Measurements from ENCODE around the gene NR4A2.

DNA sequence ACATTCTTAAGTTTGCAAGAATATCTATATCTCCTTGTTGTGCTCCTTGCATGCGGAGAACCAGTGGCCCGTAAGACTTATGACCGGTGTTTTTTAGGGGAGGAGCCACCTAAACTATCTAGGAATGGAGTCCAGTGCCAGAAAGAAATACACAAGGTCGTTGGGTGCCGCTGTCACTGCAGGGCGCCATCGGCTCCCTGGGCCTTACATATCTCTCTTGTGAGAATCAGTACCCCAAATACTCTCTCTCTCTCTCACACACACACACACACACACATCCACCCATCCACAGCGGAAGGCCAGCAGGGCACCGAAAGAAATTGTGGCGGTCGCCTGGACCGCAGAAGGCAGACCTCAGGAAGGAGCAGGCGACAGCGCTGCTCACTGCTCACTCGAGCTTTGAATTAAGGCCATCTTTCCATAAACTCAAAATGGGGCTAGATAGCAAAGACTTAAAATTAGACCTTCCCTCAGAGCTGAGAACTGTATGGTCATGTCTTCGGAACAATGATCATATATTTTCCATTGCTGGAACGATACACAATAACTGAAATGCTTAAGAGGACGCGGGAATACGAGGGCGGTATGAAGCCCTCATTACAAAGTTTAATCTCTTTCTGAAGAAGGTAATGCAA lies 10.4 kb downstream of the NR4A2 start:
- TF ChIP-seq, protein P1, sequence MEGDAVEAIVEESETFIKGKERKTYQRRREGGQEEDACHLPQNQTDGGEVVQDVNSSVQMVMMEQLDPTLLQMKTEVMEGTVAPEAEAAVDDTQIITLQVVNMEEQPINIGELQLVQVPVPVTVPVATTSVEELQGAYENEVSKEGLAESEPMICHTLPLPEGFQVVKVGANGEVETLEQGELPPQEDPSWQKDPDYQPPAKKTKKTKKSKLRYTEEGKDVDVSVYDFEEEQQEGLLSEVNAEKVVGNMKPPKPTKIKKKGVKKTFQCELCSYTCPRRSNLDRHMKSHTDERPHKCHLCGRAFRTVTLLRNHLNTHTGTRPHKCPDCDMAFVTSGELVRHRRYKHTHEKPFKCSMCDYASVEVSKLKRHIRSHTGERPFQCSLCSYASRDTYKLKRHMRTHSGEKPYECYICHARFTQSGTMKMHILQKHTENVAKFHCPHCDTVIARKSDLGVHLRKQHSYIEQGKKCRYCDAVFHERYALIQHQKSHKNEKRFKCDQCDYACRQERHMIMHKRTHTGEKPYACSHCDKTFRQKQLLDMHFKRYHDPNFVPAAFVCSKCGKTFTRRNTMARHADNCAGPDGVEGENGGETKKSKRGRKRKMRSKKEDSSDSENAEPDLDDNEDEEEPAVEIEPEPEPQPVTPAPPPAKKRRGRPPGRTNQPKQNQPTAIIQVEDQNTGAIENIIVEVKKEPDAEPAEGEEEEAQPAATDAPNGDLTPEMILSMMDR (IDR thresholded peaks at IDR 0.05 in 2 of 3, conservative IDR thresholded peaks at IDR 0.05 in 1 of 3; ENCODE audit: borderline replicate concordance in 1 of 3, insufficient read depth in 1 of 3, low read depth in 2 of 3, low read length in 2 of 3) = no peak
- no peak for TF ChIP-seq REST (IDR thresholded peaks at IDR 0.05; ENCODE audit: low read depth)
- TF ChIP-seq, protein P2, sequence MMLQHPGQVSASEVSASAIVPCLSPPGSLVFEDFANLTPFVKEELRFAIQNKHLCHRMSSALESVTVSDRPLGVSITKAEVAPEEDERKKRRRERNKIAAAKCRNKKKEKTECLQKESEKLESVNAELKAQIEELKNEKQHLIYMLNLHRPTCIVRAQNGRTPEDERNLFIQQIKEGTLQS (IDR thresholded peaks at IDR 0.05) = no peak
- TF ChIP-seq CEBPB (IDR thresholded peaks at IDR 0.05; ENCODE audit: low read depth) = no peak
- TF ChIP-seq SP1 (IDR thresholded peaks at IDR 0.05; ENCODE audit: low read depth) = no peak
- TF ChIP-seq EZH2phosphoT487 (IDR thresholded peaks at IDR 0.05; ENCODE audit: borderline replicate concordance) = no peak
- no peak for TF ChIP-seq SIN3A (IDR thresholded peaks at IDR 0.05; ENCODE audit: low read depth)
- TF ChIP-seq, protein P3, sequence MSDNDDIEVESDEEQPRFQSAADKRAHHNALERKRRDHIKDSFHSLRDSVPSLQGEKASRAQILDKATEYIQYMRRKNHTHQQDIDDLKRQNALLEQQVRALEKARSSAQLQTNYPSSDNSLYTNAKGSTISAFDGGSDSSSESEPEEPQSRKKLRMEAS (IDR thresholded peaks at IDR 0.05) = no peak
- no peak for TF ChIP-seq POLR2A (IDR thresholded peaks at IDR 0.05; ENCODE audit: borderline replicate concordance, extremely low read depth, insufficient read depth, insufficient read length)
- TF ChIP-seq POLR2AphosphoS5 (IDR thresholded peaks at IDR 0.05; ENCODE audit: low read depth, low read length) = no peak
- no peak for TF ChIP-seq CBX3 (IDR thresholded peaks at IDR 0.05; ENCODE audit: low read depth)
- TF ChIP-seq ZFX (IDR thresholded peaks at IDR 0.05) = no peak
- no peak for TF ChIP-seq YY1 (IDR thresholded peaks at IDR 0.05; ENCODE audit: extremely low read depth, insufficient replicate concordance, low read depth, low read length)
- no peak for TF ChIP-seq ZNF274 (IDR thresholded peaks at IDR 0.05; ENCODE audit: low read depth, low read length)
